ENCODE results near the gene CARD8. TPM values are rescaled to one million over a fixed set of nuclear protein-coding genes. Genes with fewer than 3 reads are reported as not detected.
"Not testable (repeated sequence)": the region's sequence is repeated elsewhere in the genome, so short reads cannot be mapped to it uniquely, and the experiment has no call there.

CARD8 gene
- total and polyA plus RNA-seq, 10 of the 15 experiments (the other 5 are each of a cell fraction or from before 2014, with no cell fraction given): 39.8 to 69.8 (median 46.1) TPM

DNA sequence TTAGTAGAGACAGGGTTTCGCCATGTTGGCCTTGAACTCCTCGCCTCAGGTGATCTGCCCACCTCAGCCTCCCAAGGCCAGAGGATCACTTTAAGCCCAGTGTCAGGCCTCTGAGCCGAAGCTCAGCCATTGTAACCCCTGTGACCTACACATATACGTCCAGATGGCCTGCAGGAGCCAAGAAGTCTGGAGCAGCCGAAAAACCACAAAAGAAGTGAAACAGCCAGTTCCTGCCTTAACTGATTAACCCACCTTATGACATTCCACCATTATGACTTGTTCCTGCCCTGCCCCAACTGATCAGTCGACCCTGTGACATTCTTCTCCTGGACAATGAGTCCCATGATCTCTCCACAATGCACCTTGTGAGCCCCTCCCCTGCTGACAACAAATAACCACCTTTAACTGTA, 13.9 kb upstream of the CARD8 start:
- POLR2A ChIA-PET; DNase-seq (ENCODE audit: low read depth, low spot score); H3K4me2 ChIP-seq (ENCODE audit: control insufficient read depth, insufficient read depth); H4K20me1 ChIP-seq (ENCODE audit: control insufficient read depth, insufficient read depth); H3K27ac ChIP-seq (ENCODE audit: control insufficient read depth, insufficient read depth); H3K27me3 ChIP-seq (replicated peaks in 1 of 2; ENCODE audit: control insufficient read depth in 2 of 2, insufficient read depth in 2 of 2, low read length in 1 of 2); H3K4me1 ChIP-seq (ENCODE audit: control insufficient read depth, insufficient read depth, low read length); BruUV-seq (replicated peaks); H2AFZ ChIP-seq (ENCODE audit: control insufficient read depth, low read depth, low read length); H3K9ac ChIP-seq (ENCODE audit: control insufficient read depth, insufficient read depth, low read length); ATAC-seq; H3K4me3 ChIP-seq; RAD21 ChIA-PET (ENCODE audit: unreplicated experiment); FAIRE-seq; H3K79me2 ChIP-seq (ENCODE audit: control insufficient read depth, insufficient read depth, low read length); H3K36me3 ChIP-seq (ENCODE audit: control insufficient read depth in 2 of 2, insufficient read depth in 2 of 2, low read length in 1 of 2); H3K9me3 ChIP-seq (replicated peaks; ENCODE audit: control insufficient read depth, insufficient read depth, low read length): not testable (repeated sequence)
- intact Hi-C loops (cut with micrococcal nuclease; ENCODE audit: unreplicated experiment): loop anchor here (10.0 kb wide), 1 partner anchor 95 kb away; the partner anchor contains the start of genes LIG1 and ZSWIM9
- TF ChIP-seq RUNX3 (IDR thresholded peaks at IDR 0.05; ENCODE audit: low read length): 0 out of 2 replicates have a peak, but pooled peaks have one; percentile 14
- 37% methylated on average over 6 of the region's 6 CpGs for WGBS (ENCODE audit: insufficient coverage, insufficient replicate concordance, low lambda C conversion rate, missing lambda C conversion rate)
- CTCF ChIA-PET: interaction anchor here (0.9 to 1.7 kb wide), 4 partner anchors 10 to 315 kb away, joined by 3 to 6 read pairs (median 4); no protein-coding TSS in a partner anchor
- in situ Hi-C loops (cut with MboI): loop anchor here (10.0 kb wide), 1 partner anchor 305 kb away; no protein-coding TSS in a partner anchor
- SMC1A ChIA-PET (ENCODE audit: uncharacterized antibody, unreplicated experiment): interaction anchor here (1.4 kb wide), 1 partner anchor 20 kb away, joined by 4 read pairs; no protein-coding TSS in a partner anchor

- in situ Hi-C loops (cut with MboI) (loop anchor here (10.0 kb wide), 1 partner anchor 301 kb away; no protein-coding TSS in a partner anchor), intact Hi-C loops (cut with micrococcal nuclease; ENCODE audit: unreplicated experiment) (loop anchor here (10.0 kb wide), 1 partner anchor 91 kb away; the partner anchor contains the start of genes LIG1 and ZSWIM9)
- H3K27ac ChIP-seq (ENCODE audit: control insufficient read depth, insufficient read depth); H3K4me3 ChIP-seq; H2AFZ ChIP-seq (ENCODE audit: control insufficient read depth, low read depth, low read length); H3K4me1 ChIP-seq (ENCODE audit: control insufficient read depth, insufficient read depth, low read length); H3K9ac ChIP-seq (ENCODE audit: control insufficient read depth, insufficient read depth, low read length); H3K27me3 ChIP-seq (replicated peaks in 1 of 2; ENCODE audit: control insufficient read depth in 2 of 2, insufficient read depth in 2 of 2, low read length in 1 of 2); H3K79me2 ChIP-seq (ENCODE audit: control insufficient read depth, insufficient read depth, low read length); H3K9me3 ChIP-seq (replicated peaks; ENCODE audit: control insufficient read depth, insufficient read depth, low read length); H3K36me3 ChIP-seq (ENCODE audit: control insufficient read depth in 2 of 2, insufficient read depth in 2 of 2, low read length in 1 of 2); ATAC-seq; FAIRE-seq; H4K20me1 ChIP-seq (ENCODE audit: control insufficient read depth, insufficient read depth); DNase-seq (ENCODE audit: low read depth, low spot score); BruUV-seq (replicated peaks); H3K4me2 ChIP-seq (ENCODE audit: control insufficient read depth, insufficient read depth); POLR2A ChIA-PET: not testable (repeated sequence)
- ChIA-PET CTCF (interaction anchor here (1.4 to 2.9 kb wide), 5 partner anchors 8 to 301 kb away, joined by 3 to 23 read pairs (median 5); no protein-coding TSS in a partner anchor), RAD21 (ENCODE audit: unreplicated experiment) (interaction anchor here (1.2 to 2.3 kb wide), 2 partner anchors 68 to 319 kb away, joined by 3 to 9 read pairs; no protein-coding TSS in a partner anchor), SMC1A (ENCODE audit: uncharacterized antibody, unreplicated experiment) (interaction anchor here (1.0 kb wide), 1 partner anchor 61 kb away, joined by 3 read pairs; no protein-coding TSS in a partner anchor)
- WGBS (ENCODE audit: insufficient coverage, insufficient replicate concordance, low lambda C conversion rate, missing lambda C conversion rate): 44% methylated on average over 8 of the region's 8 CpGs
Observed at GRCh38 chr19:48265326-48265725, 9.6 kb upstream of the CARD8 start.

DNA sequence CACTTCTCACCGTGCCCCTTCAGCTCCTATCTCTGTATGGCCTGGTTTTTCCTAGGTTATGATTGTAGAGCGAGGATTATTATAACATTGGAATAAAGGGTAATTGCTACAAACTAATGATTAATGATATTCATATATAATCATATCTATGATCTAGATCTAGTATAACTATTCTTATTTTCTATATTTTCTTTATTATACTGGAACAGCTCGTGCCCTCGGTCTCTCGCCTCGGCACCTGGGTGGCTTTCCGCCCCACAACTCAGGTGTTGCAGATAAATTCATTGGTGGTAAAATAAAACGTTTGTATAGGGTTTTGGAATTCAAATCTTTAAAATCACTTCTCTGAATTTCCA, 4.6 kb upstream of the CARD8 start:
- ATAC-seq; H4K20me1 ChIP-seq (ENCODE audit: control insufficient read depth, insufficient read depth); BruUV-seq (replicated peaks); H3K36me3 ChIP-seq (ENCODE audit: control insufficient read depth in 2 of 2, insufficient read depth in 2 of 2, low read length in 1 of 2); DNase-seq (ENCODE audit: low read depth, low spot score); H3K4me3 ChIP-seq; H3K9me3 ChIP-seq (replicated peaks; ENCODE audit: control insufficient read depth, insufficient read depth, low read length); FAIRE-seq; H3K79me2 ChIP-seq (ENCODE audit: control insufficient read depth, insufficient read depth, low read length); H3K4me1 ChIP-seq (ENCODE audit: control insufficient read depth, insufficient read depth, low read length); H3K27me3 ChIP-seq (replicated peaks in 1 of 2; ENCODE audit: control insufficient read depth in 2 of 2, insufficient read depth in 2 of 2, low read length in 1 of 2): not testable (repeated sequence)
- intact Hi-C loops (cut with micrococcal nuclease; ENCODE audit: unreplicated experiment): loop anchor here (1.0 to 10.0 kb wide), 3 partner anchors 58 to 153 kb away; partner anchors contain the start of genes LIG1 and ZSWIM9
- H3K9ac ChIP-seq (ENCODE audit: control insufficient read depth, insufficient read depth, low read length): peak overlapping the region; percentile 64; the same call in 1 of the 2 replicates
- peak overlapping the region; percentile 14; the same call in 1 of the 2 replicates for H3K4me2 ChIP-seq (ENCODE audit: control insufficient read depth, insufficient read depth)
- ChIA-PET SMC1A (ENCODE audit: uncharacterized antibody, unreplicated experiment) (interaction anchor here (0.7 to 5.8 kb wide), 9 partner anchors 11 to 297 kb away, joined by 3 to 67 read pairs (median 5); partner anchors contain the start of gene PLA2G4C), RAD21 (ENCODE audit: unreplicated experiment) (interaction anchor here (1.1 to 3.3 kb wide), 5 partner anchors 11 to 151 kb away, joined by 3 to 38 read pairs (median 21); partner anchors contain the start of genes LIG1 and PLA2G4C), POLR2A (interaction anchor here (0.6 to 1.7 kb wide), 4 partner anchors 11 to 156 kb away, joined by 3 to 5 read pairs (median 4); no protein-coding TSS in a partner anchor), CTCF (interaction anchor here (0.6 to 5.0 kb wide), 20 partner anchors 9 to 295 kb away, joined by 3 to 60 read pairs (median 4); partner anchors contain the start of genes PLA2G4C and ZSWIM9)
- H2AFZ ChIP-seq (ENCODE audit: control insufficient read depth, low read depth, low read length): peak overlapping the region; percentile 72; the same call in 1 of the 2 replicates
- in situ Hi-C loops (cut with MboI): loop anchor here (10.0 kb wide), 1 partner anchor 296 kb away; no protein-coding TSS in a partner anchor
- H3K27ac ChIP-seq (ENCODE audit: control insufficient read depth, insufficient read depth): peak overlapping the region; percentile 87
- WGBS (ENCODE audit: insufficient coverage, insufficient replicate concordance, low lambda C conversion rate, missing lambda C conversion rate): 23% methylated on average over 8 of the region's 8 CpGs

All from GM12878 (cell line).